DOHH2 (cell line): ENCODE data around the gene NCAM2.

Experiments
- CTCF ChIP-seq: fragments of 200-600 bp; sonication (generic); IDR thresholded peaks from one replicate; pipeline ENCODE4 v1.5.1; 2014; ENCODE audit warnings: antibody characterized with exemption, mild to moderate bottlenecking, low read depth, low read length; ENCODE audit not compliant: poor library complexity, severe bottlenecking
- EZH2phosphoT487 ChIP-seq: fragments of 200-600 bp; sonication (generic); IDR thresholded peaks from 2 replicates; pipeline ENCODE4 v1.6.1; 2017; ENCODE audit warnings: borderline replicate concordance, mild to moderate bottlenecking, antibody characterized with exemption, low read length, moderate library complexity, mixed read lengths

GRCh38 chr21:20970691-20971090 lies 27.5 kb upstream of the NCAM2 start:
- no peak for TF ChIP-seq CTCF
- TF ChIP-seq EZH2phosphoT487: no peak
